OCI-LY3 (cell line): ENCODE measurements around the gene CCDC150.

ENCODE experiments used
- CTCF ChIP-seq: fragments of 200-600, 300-600 bp; sonication (generic); IDR thresholded peaks from 2 replicates; pipeline ENCODE4 v1.5.1; 2014; ENCODE audit warnings: antibody characterized with exemption, low read length, low read depth
- EZH2phosphoT487 ChIP-seq: fragments of 200-600 bp; shearing (Covaris generic); IDR thresholded peaks from 2 replicates; pipeline ENCODE4 v1.6.1; 2018; ENCODE audit warnings: antibody characterized with exemption, mixed run types, low read depth

GRCh38 chr2:196652869-196653268 is 13.4 kb downstream of the CCDC150 start:
- no peak for TF ChIP-seq CTCF
- TF ChIP-seq EZH2phosphoT487: no peak
